ENCODE data around the gene GID8. TPM values are rescaled to one million over a fixed set of nuclear protein-coding genes. Genes with fewer than 3 reads are reported as not detected.

The GID8 gene
- total RNA-seq, 4 donors from 2014 or later = 22.4 to 30.1 (median 25.6) TPM

DNA sequence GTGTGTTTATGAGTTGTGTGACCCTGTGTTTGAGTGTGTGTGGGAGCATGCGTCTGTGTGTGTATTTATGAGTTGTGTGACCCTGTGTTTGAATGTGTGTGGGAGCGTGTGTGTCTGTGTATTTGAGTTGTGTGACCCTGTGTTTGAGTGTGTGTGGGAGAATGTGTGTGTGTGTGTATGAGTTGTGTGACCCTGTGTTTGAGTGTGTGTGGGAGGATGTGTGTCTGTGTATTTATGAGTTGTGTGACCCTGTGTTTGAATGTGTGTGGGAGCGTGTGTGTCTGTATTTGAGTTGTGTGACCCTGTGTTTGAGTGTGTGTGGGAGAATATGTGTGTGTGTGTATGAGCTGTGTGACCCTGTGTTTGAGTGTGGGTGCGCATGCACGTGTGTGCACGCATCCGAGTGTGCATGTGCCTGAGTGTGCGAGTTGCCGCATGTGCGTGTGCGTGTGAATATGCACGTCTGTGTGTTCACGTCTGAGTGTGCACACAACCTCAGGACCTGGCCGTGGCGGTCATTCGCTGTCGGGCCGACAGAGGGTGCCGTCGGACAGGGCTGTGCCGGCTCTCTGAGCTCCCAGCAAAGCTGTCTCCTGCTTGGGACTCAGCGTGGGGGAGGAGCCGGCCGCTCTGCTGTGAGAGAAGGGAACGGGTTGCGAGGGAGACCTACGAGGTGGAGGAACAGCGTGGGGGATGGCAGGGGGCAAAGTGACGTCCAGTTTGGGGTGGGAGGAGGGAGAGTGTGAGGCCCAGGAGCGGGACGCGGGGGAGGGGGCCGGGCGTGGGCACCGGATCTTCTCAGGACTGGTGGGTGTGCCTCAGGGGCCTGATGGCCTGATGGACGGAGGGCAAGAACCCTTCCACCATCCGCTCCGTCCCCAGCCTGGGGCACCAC lies 34.2 kb downstream of the GID8 start:
- H3K27me3 ChIP-seq = peaks cover 8 to 86% (median 37%) of the 10 kb centered on the region in 4 donors
- peaks cover 7 to 13% (median 13%) of the 10 kb centered on the region in 4 donors for H3K4me1 ChIP-seq
- WGBS = 3% methylated on average over 31 of the region's 38 CpGs
- DNase-seq (ENCODE audit: extremely low spot score) = peak; percentile 93
- H3K27ac ChIP-seq (replicated peaks in 1 of 4) = no peak overlapping the region
- no peaks in the 10 kb centered on the region for H3K9me3 ChIP-seq
- TF ChIP-seq, protein P1, sequence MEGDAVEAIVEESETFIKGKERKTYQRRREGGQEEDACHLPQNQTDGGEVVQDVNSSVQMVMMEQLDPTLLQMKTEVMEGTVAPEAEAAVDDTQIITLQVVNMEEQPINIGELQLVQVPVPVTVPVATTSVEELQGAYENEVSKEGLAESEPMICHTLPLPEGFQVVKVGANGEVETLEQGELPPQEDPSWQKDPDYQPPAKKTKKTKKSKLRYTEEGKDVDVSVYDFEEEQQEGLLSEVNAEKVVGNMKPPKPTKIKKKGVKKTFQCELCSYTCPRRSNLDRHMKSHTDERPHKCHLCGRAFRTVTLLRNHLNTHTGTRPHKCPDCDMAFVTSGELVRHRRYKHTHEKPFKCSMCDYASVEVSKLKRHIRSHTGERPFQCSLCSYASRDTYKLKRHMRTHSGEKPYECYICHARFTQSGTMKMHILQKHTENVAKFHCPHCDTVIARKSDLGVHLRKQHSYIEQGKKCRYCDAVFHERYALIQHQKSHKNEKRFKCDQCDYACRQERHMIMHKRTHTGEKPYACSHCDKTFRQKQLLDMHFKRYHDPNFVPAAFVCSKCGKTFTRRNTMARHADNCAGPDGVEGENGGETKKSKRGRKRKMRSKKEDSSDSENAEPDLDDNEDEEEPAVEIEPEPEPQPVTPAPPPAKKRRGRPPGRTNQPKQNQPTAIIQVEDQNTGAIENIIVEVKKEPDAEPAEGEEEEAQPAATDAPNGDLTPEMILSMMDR (IDR thresholded peaks at IDR 0.05) = peak; percentile 82 to 93 (median 93)
- no peak for TF ChIP-seq EP300 (IDR thresholded peaks at IDR 0.05)
- H3K36me3 ChIP-seq = peaks cover 0 to 6% (median 2%) of the 10 kb centered on the region in 4 donors
- intact Hi-C loops (cut with DNase I) = loop anchor here (2.0 kb wide), 1 partner anchor 37 kb away; no protein-coding TSS in a partner anchor
- peak overlapping the region; percentile 33 to 45 (median 35) for H3K4me3 ChIP-seq

DNA sequence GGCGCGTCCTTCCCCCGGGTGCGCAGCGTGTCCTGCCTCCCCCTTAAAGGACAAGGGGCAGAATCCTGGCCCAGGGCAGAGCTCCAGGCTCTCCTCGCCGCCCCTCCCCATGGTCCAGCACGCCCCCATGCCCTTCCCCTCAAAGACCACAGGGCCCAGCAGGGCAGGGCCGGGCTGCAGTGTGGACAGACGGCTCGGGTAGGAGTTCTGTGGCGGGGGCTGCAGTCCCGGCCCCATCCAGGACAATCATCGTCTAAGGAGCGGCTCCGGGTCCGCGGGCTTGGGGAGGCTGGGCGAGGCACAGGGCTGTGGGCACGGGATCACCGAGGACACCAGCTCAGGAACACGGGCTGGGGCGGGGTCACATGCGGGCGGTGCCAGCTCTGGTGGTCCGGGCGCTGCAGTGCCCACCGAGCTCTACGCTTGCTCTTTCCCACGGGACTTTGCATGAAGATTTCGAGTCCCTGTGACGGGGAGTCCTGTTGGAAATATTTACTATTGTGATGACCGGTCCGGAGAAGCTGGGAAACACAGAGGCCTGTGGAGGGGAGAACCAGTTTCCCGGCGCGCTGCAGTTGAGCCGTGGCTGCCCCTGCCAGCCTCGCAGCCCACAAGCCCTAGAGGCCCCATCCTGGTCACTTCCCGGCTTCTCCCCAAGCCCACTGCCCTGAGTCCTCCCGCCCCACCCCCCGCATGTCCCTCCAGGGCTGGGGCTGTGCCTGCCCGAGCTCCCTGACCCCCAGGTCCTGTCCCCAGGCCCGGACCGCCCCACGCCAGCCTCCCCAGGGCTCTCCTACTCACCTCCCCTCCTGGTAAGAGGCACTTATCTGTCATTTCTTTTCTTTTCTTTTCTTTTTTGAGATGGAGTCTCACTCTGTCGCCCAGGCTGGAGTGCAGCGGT lies 35.1 kb downstream of the GID8 start:
- H3K9me3 ChIP-seq = no peaks in the 10 kb centered on the region
- intact Hi-C loops (cut with DNase I) = loop anchor here (2.0 kb wide), 1 partner anchor 36 kb away; no protein-coding TSS in a partner anchor
- H3K4me1 ChIP-seq = peaks cover 7 to 13% (median 13%) of the 10 kb centered on the region in 4 donors
- peak overlapping the region; percentile 33 to 45 (median 35) for H3K4me3 ChIP-seq
- H3K36me3 ChIP-seq = no peaks in the 10 kb centered on the region
- no peak overlapping the region for H3K27ac ChIP-seq (replicated peaks in 1 of 4)
- TF ChIP-seq POLR2A (IDR thresholded peaks at IDR 0.05; ENCODE audit: low read depth) (no peak), POLR2AphosphoS5 (IDR thresholded peaks at IDR 0.05) (no peak), EP300 (IDR thresholded peaks at IDR 0.05) (no peak)
- TF ChIP-seq, protein P1 (IDR thresholded peaks at IDR 0.05) = no peak
- H3K27me3 ChIP-seq = peaks cover 8 to 95% (median 39%) of the 10 kb centered on the region in 4 donors
- DNase-seq (ENCODE audit: extremely low spot score) = no peak
- 21% methylated on average over 30 of the region's 48 CpGs for WGBS

DNA sequence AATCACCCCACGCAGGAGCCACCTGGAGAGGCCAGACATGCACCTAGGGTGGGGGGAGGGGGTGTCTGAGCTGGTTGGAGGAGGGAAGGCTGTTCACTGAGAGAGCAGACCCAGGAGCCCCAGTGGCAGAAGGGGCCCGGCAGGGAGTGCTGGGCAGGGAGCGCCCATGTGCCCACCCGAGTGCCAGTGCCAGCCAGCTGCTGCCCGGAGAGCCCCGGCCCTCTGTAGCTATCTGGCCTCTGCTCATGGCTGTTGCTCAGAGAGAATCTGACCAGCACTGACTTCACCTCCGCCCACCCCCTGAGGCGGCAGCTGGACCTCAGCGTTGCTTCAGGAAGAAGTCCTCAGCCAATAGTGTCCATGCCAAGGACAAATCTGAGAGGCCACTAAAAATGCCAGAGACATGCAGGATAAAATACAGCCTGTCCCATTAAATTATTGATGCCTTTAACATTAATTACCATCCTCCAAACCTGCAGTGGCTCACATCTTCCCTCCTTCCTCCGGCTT lies 37.4 kb downstream of the GID8 start:
- intact Hi-C loops (cut with DNase I) = no loop called here
- peaks cover 7 to 13% (median 13%) of the 10 kb centered on the region in 4 donors for H3K4me1 ChIP-seq
- H3K36me3 ChIP-seq = no peaks in the 10 kb centered on the region
- H3K4me3 ChIP-seq = no peak overlapping the region
- no peak overlapping the region for H3K27ac ChIP-seq (replicated peaks in 1 of 4)
- H3K9me3 ChIP-seq = no peaks in the 10 kb centered on the region
- peaks cover 8 to 100% (median 43%) of the 10 kb centered on the region in 4 donors for H3K27me3 ChIP-seq
- 69% methylated on average over 8 of the region's 10 CpGs for WGBS
- DNase-seq (ENCODE audit: extremely low spot score) = no peak
- TF ChIP-seq POLR2A (IDR thresholded peaks at IDR 0.05; ENCODE audit: low read depth) = no peak
- no peak for TF ChIP-seq POLR2AphosphoS5 (IDR thresholded peaks at IDR 0.05)
- TF ChIP-seq EP300 (IDR thresholded peaks at IDR 0.05) = no peak
- TF ChIP-seq, protein P1 (IDR thresholded peaks at IDR 0.05) = no peak

DNA sequence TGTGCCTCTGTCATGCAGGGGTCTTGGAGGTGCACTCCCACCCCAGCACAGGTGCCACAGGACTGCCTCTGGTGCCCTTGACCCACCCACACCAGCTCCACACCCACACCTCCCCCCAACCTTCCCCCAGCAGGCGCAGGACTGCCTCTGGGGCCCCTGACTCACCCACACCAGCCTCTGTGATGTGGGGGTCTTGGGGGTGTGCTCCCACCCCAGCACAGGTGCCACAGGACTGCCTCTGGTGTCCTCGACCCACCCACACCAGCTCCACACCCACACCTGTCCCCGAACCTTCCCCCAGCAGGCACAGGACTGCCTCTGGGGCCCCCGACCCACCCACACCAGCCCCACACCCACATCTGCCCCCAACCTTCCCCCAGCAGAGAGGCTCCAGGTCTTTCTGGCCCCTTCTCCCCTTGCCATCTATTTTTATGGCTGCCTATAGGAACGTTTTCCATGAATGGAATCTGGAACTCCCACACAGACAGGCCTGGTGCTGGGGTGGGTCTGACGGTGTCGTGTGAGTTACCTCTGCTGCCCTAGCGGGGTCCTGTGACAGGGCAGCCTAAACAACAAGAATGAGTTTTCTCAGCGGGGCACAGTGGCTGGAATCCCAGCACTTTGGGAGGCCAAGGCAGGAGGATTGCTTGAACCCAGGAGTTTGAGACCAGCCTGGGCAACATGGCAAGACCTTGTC lies 38.0 kb downstream of the GID8 start:
- H3K4me3 ChIP-seq = no peak overlapping the region
- no peak for TF ChIP-seq POLR2A (IDR thresholded peaks at IDR 0.05; ENCODE audit: low read depth)
- TF ChIP-seq, protein P1 (IDR thresholded peaks at IDR 0.05) = no peak
- TF ChIP-seq EP300 (IDR thresholded peaks at IDR 0.05) = no peak
- TF ChIP-seq POLR2AphosphoS5 (IDR thresholded peaks at IDR 0.05) = no peak
- H3K27me3 ChIP-seq = peaks cover 8 to 100% (median 41%) of the 10 kb centered on the region in 4 donors
- 54% methylated on average over 9 of the region's 9 CpGs for whole genome bisulfite sequencing
- no peak overlapping the region for H3K27ac ChIP-seq (replicated peaks in 1 of 4)
- H3K4me1 ChIP-seq = peaks cover 7 to 19% (median 13%) of the 10 kb centered on the region in 4 donors
- H3K36me3 ChIP-seq = no peaks in the 10 kb centered on the region
- intact Hi-C loops (cut with DNase I) = no loop called here
- no peak for DNase-seq (ENCODE audit: extremely low spot score)
- no peaks in the 10 kb centered on the region for H3K9me3 ChIP-seq

Measured in esophagus muscularis mucosa (tissue), 4 donors.